ENCODE data around the gene MYO1D.

The MYO1D gene

DNA sequence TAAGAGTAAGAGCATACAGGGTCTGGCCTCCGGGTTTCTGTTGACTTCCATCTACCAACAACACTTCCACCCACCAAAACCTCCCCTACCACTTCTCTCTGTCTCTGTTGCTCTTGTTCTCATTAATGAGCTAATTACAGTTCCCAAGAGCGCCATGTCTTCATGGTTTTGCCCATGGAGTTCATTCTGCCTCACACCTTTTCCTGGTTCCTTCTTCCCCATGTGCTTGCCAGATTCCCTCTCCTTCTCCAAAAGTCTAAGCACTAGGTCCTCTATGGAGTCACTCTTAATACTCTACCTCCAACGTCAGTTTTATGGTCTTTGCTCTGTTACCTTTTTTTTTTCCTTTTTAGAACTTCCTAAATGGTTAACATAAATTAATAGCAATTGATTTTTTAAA, 92.8 kb downstream of the MYO1D start:
- in situ Hi-C loops (cut with MboI; ENCODE audit: low sequenced_read_pairs) = no loop called here

GRCh38 chr17:32783602-32784001, 93.3 kb downstream of the MYO1D start:
- in situ Hi-C loops (cut with MboI; ENCODE audit: low sequenced_read_pairs) = no loop called here

DNA sequence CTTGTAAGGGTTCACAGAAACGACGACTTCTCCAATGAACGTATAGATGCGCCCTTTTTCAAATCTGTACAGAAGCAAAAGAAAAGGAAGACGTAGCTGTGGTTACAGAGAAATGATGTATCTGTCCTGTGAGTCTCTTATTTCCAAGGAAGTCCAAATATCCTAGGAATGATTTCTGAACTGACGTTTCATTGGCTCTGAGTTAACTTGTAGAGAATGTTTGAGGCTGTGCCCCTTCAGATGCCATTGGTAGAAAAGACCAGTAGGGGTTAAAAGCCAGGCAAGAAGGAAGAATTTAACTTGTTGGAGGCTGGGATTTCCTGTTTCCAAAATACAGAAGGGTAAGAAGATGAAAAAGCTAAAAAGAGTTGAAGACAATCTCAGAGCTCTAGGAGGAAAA, 96.2 kb downstream of the MYO1D start:
- in situ Hi-C loops (cut with MboI; ENCODE audit: low sequenced_read_pairs) = no loop called here

DNA sequence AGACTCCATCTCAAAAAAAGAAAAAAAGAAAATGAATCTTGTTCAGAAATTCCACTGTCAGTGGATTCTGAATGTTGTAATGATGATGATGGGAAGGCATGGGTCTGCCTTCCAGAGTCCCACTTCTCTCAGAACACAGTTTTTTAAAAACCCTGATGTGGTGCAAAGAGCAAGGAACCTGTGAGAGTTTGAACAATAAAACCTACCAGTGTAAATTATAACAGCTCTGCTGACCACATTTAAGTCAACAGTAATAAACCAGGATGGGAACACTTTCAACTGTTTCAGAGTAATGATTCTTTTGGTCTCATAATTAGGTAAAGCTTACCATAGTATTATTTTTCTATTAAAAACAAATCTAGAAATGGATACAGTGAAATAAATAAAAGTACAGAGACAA, 99.0 kb downstream of the MYO1D start:
- in situ Hi-C loops (cut with MboI; ENCODE audit: low sequenced_read_pairs) = no loop called here

- in situ Hi-C loops (cut with MboI; ENCODE audit: low sequenced_read_pairs) = no loop called here
These were observed 99.5 kb downstream of the MYO1D start for GRCh38 chr17:32777436-32777835.

DNA sequence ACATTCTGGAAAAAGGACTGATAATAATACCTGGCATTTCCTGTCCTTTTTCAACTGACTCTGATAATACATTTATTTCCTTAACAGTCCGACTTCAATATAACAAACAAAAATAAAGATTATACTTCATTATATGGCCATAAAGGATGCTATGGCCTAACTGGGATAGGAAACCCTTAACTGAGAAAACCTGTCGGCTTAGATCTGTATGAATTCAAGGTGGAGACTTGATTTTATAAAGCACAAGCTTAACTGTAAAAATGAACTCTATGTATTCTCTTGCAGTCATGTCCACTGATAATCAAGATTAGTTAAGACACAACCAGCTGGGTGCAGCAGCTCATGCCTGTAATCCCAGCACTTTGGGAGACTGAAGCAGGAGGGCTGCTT, 102.2 kb downstream of the MYO1D start:
- in situ Hi-C loops (cut with MboI; ENCODE audit: low sequenced_read_pairs) = no loop called here

DNA sequence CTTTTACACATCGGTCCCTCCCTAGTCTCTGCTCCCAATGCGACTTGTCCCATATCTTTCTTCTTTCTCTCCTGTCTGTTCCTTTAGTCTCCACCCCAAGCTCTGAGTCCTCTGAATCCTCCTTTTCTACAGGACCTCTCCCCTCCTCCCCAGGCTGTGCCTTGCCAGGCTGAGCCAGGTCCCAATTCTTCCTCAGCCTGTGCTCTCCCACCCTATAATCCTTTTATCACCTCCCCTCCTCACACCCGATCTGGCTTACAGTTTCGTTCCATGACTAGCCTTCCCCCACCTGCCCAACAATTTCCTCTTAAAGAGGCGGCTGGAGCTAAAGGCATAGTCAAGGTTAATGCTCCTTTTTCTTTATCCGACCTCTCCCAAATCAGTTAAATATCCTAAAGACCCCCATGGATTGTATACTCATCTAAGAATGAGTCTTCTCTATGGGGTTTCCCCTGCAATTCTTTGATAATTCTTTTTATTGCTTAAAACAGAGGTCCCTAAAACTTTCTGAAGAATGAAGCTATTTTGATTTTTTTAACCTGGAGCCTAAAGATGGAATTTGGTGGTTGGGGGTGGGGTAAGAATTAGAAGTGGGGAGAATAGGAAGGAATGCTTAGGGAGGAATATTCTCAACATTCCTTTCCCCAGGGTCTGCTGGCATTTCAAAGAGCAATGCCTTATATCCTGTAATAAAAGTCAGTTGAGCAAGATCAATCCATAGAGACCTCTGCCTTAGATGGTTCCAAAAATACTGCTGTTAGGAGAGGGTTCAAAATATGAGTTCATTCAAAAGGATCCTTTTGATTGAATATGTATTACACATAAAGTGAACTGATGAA, 102.8 kb downstream of the MYO1D start:
- in situ Hi-C loops (cut with MboI; ENCODE audit: low sequenced_read_pairs) = no loop called here

DNA sequence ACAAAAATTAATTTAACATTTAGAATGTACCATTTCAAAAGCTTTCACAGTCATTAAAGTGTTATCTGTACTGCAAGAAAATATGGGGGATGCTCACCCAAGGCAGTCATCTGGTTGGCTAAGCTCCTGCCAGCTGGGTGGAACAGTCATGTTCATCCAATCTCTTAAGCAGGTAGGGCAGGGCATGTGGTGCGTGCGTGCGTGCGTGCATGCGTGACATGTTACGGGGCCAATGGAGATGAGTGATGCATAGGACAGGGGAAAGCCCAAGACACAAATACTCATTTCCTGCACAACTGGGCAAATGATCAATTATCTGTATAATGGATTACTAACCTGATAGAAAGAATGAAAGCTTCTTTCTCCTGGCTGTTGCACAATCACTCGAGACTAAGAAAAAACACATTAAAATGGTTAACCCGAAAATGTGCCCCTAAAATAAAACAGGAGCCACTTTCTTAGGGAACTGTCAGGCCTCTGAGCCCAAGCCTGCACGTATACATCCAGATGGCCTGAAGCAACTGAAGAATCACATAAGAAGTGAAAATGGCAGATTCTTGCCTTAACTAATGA, 104.4 kb downstream of the MYO1D start:
- in situ Hi-C loops (cut with MboI; ENCODE audit: low sequenced_read_pairs) = no loop called here

DNA sequence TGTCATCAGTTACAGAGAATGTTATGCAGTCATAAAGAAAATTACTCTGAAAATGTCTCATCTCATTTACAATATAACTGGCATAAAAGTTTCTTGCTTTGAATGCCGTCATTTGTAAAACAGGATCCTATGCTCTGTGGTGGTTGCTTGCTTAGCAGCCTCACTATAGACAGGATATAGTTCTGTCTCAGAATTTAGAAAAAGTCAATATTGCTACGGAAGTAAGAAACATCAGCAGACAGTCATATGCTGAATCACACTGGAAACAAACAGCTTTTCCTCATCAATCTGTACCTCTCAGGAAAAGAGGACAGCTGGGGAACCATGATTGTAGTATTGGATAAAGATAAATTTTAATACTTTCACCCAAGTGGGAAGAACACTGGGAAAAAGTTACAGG, 105.5 kb downstream of the MYO1D start:
- in situ Hi-C loops (cut with MboI; ENCODE audit: low sequenced_read_pairs) = no loop called here

DNA sequence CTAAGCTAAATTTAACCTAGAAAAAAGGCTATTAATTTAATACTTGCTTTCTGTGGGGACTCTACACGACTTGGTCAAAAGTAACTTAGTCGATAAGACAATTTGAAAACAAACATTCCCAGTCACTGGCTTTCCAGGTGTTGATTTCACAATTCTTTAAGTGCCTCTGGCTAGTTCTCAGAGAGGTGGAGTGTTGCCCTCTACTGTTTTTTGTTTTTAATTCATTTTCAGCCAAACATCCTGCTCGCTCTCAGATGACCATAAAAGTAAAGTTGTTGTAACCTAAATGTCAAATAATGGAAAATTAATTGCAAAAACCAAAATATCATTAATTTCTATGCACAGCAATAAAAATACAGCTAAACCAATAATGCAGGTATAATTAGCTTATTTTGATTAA, 107.1 kb downstream of the MYO1D start:
- in situ Hi-C loops (cut with MboI; ENCODE audit: low sequenced_read_pairs) = no loop called here

- in situ Hi-C loops (cut with MboI; ENCODE audit: low sequenced_read_pairs) = no loop called here
These were observed 113.0 kb downstream of the MYO1D start for GRCh38 chr17:32763855-32764439.

GRCh38 chr17:32759476-32759875, 117.4 kb downstream of the MYO1D start:
- in situ Hi-C loops (cut with MboI; ENCODE audit: low sequenced_read_pairs) = loop anchor here (10.0 kb wide), 1 partner anchor 295 kb away; no protein-coding TSS in a partner anchor

GRCh38 chr17:32757963-32758362, 119.0 kb downstream of the MYO1D start:
- in situ Hi-C loops (cut with MboI; ENCODE audit: low sequenced_read_pairs) = loop anchor here (10.0 kb wide), 1 partner anchor 293 kb away; no protein-coding TSS in a partner anchor

DNA sequence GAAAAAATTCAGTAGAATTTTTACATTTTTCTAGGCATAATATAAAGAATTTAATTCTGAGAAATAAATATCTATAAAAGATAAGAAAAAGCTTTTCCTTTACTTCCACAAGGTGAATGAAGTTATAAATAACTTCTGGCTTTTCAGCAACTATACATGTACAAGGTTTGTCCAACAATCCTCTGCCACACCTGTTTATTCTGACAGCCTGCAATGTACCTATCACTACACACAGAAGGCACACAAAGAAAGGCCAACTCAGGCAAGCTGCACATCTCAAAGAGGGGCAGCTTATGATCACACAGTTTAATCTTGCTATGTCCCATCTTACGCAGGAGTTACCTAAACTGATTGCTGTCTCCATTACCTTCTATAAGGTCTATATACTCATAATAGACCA, 120.2 kb downstream of the MYO1D start:
- in situ Hi-C loops (cut with MboI; ENCODE audit: low sequenced_read_pairs) = loop anchor here (10.0 kb wide), 1 partner anchor 292 kb away; no protein-coding TSS in a partner anchor

DNA sequence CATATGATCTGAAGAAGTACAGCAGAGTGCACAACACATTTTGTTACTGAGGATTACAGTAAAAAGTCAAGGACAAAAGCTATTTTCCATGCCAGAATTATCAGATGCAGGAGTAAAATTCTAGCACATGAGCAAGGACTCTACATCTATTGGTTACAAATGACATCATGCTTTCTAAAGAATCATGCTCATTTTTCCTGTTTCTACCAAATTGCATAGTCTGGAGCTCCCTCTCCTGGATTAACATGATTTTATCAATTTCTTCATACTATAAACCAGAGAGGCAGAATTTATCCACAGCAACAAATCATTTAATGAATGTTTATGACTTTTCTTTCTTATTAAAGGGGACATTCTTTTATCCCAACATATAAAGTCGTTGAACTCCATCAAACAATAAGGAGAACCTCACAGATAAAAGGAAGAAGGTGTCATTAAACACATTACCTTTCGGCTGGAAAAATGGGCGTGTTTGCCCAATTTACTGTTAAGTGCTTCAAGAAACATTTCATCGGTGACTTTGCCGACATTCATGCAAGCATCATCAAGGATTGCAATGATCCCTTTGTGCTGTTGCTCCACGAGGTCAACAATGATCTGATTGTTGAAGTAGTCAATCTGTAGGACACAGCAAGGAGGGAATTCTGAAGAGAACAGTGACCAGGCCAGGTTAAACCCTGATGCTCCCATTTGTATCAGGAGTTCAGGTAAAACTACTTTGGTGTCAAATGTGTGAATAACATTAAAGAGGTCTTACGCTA, 121.7 kb downstream of the MYO1D start:
- in situ Hi-C loops (cut with MboI; ENCODE audit: low sequenced_read_pairs) = loop anchor here (10.0 kb wide), 1 partner anchor 290 kb away; no protein-coding TSS in a partner anchor

DNA sequence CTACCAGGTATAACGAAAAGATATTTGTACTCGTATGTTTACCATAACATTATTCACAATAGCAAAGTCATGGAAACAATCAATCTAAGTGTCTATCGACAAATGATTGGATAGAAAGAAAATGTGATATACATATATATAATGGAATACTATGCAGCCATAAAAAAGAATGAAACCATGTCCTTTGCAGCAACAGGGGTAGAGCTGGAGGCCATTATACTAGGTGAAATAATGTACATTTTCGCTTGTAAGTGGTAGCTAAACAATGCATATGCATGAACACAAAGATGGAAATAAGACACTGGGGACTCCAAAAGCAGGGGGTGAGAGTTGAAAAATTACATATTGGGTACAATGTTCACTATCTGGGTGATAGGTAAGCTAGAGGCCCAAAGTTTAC, 124.0 kb downstream of the MYO1D start:
- in situ Hi-C loops (cut with MboI; ENCODE audit: low sequenced_read_pairs) = loop anchor here (10.0 kb wide), 1 partner anchor 288 kb away; no protein-coding TSS in a partner anchor

DNA sequence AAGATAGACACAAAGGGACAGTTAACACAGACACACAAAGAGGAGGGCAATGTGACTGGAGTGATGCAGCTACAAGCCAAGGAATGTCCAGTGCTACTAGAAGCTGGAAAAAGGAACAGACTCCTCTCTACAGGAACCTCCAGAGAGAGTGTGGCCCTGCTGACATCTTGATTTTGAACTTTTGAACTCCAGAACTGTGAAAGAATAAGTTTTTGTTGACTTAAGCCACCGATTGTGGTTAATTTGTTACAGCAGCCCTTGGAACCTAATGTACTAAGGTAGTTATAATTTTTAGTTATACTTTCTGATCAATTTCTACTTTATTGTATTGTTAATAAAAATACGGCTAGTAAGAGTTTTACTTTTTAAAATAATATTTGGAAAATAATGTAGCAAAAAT, 129.1 kb downstream of the MYO1D start:
- in situ Hi-C loops (cut with MboI; ENCODE audit: low sequenced_read_pairs) = no loop called here

GRCh38 chr17:32746698-32747097, 130.2 kb downstream of the MYO1D start:
- in situ Hi-C loops (cut with MboI; ENCODE audit: low sequenced_read_pairs) = no loop called here

DNA sequence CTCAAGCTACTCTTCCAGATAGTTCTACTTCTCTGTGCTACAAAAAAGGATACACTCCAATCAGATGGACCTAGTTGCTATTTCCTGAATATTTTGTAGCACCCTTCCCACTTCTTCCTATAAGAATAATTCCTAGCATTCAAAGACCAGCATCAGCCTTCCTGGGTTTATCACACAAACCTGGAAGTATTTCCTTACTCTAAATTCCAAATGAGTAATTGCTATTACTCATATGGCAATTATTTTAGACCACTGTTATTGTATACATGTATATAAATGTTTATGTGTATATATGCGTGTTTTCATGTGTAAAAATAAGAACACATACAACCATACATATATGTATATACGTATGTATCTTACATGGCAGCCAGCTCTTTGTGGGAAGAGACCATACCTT, 130.6 kb downstream of the MYO1D start:
- in situ Hi-C loops (cut with MboI; ENCODE audit: low sequenced_read_pairs) = no loop called here

- in situ Hi-C loops (cut with MboI; ENCODE audit: low sequenced_read_pairs) = no loop called here
These were observed 134.0 kb downstream of the MYO1D start for GRCh38 chr17:32742681-32743538.

All from HL-60/S4 treated with retinoic acid at 250 ng/mL for 4 days and 3 days (cell line).